GM04504 (cell line): Measurements from ENCODE around the gene CSPG4.
"Not testable (repeated sequence)": the region's sequence is repeated elsewhere in the genome, so short reads cannot be mapped to it uniquely, and the experiment has no call there.

Experiments used
- DNase-seq: peaks from one replicate; pipeline ENCODE4 v3.0.0-alpha.2; 2012; ENCODE audit warnings: low read depth

The CSPG4 gene

DNA sequence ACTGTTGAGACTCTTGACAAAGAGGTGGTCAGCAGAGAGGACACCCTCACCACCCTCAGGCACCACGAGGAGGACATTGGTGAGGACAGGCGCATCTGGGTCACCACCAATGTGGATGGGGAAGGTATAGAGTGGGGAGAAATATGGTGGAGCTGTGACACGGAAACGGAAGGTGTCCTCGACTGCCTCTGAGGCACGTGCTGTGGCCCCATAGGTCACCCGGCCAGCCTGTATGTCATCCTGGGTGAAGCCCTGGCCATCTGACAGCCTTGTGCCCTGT, 24.4 kb downstream of the CSPG4 start:
- DNase-seq, result no peak

GRCh38 chr15:75687486-75688277, 25.0 kb downstream of the CSPG4 start:
- DNase-seq, result no peak

- not testable (repeated sequence) for DNase-seq
These were observed 26.4 kb downstream of the CSPG4 start for GRCh38 chr15:75686212-75686642.

GRCh38 chr15:75685195-75685594, 27.5 kb downstream of the CSPG4 start:
- no peak for DNase-seq

GRCh38 chr15:75684648-75685047, 28.0 kb downstream of the CSPG4 start:
- DNase-seq, result no peak

- not testable (repeated sequence) for DNase-seq
These were observed 28.9 kb downstream of the CSPG4 start for GRCh38 chr15:75683646-75684312.

GRCh38 chr15:75682181-75683135, 30.2 kb downstream of the CSPG4 start:
- no peak for DNase-seq

- no peak for DNase-seq
These were observed 32.5 kb downstream of the CSPG4 start for GRCh38 chr15:75680007-75680789.

DNA sequence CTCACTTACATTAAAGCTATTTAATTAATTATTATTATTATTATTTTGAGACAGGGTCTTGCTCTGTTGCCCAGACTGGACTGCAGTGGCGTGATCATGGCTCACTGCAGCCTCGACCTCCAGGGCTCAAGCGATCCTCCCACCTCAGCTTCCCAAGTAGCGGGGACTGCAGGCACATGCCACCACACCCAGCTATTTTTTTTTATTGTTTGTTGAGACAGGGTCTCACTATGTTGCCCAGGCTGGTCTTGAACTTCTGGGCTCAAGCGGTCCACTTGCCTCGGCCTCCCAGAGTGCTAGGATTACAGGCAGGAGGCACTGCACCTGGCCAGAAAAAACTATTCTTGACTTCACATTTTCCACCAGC, 34.3 kb downstream of the CSPG4 start:
- DNase-seq, result not testable (repeated sequence)

- no peak for DNase-seq
These were observed 35.0 kb downstream of the CSPG4 start for GRCh38 chr15:75677465-75678323.

DNA sequence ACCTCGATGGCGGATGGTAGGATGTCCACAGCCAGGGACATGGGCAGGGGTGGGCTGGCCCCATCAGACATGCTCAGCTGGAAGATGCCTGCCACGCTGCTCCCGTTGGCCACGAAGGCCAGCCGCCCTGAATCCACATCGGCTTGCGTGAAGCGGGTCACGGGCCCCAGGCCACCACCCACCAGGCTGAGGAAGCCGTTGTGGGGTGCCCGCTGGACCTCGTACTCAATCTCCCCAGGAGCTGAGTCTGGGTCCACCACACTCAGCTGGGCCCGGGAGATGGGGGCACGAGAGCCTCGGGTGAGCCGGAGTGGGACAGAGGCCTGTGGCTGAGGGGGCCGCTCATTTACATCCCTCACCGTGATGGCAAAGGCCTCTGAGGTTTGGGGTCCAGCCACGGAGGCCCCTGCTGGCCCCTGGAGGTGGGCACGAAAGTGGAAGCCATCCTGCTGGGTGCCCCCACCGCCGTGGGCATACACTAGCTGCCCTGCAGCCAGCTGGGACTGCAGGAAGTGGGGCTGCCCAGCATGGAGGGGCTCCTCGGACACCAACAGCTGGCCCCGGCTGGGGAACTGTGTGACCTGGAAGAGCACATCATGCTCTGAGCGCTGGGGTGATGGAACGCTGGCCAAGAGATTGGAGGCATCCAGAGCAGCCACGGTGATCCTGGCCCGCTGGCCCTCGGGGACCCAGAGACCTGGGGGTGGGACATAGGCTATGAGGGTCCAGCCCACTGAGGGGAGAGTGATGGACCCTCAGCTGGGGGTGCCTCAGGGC, 35.8 kb downstream of the CSPG4 start:
- DNase-seq, result no peak

DNA sequence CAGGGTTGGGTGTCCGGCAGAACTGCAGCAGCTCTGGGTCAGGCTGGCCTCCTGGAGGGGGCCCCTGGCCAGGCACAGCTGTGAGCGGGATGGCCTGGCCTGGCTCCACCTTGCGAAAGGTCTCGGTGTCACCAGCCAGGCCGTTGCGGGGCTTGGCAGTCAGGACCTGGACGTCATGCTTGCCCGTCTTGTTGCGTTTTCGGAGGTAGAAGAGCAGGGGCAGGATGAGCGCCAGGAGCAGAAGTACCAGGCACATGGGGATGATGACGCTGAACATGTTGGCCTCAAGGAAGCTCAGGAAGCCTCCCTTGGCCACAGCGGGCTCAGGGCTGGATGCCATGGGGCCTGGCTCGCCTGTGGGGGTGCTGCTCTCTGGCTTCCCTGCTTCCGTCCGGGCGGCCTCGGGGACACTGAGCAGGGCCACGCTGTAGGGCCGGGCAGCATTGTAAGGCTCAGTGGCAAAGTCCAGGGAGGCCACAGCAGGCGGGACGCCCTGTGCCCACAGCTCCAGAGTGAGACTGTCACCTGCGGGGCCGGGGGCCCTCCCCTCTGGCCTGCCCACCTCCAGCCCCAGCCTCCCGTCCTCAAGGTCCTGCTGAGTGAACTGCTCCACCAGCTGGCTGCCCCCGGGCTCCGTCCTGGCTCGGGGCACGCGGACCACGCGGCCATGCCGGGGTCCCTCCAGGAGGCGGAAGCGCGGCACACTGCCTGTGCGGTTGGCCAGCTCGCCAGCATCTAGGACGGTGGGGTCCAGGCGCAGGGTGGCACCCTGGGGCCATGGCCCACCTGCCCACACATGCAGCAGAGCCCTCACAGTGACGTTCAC, 36.9 kb downstream of the CSPG4 start:
- DNase-seq, result no peak

GRCh38 chr15:75674366-75674765, 38.3 kb downstream of the CSPG4 start:
- DNase-seq, result no peak

GRCh38 chr15:75673426-75674235, 39.0 kb downstream of the CSPG4 start:
- peak; percentile 77 for DNase-seq

- no peak for DNase-seq
These were observed 39.8 kb downstream of the CSPG4 start for GRCh38 chr15:75672646-75673425.

- no peak for DNase-seq
These were observed 40.7 kb downstream of the CSPG4 start for GRCh38 chr15:75671730-75672602.

DNA sequence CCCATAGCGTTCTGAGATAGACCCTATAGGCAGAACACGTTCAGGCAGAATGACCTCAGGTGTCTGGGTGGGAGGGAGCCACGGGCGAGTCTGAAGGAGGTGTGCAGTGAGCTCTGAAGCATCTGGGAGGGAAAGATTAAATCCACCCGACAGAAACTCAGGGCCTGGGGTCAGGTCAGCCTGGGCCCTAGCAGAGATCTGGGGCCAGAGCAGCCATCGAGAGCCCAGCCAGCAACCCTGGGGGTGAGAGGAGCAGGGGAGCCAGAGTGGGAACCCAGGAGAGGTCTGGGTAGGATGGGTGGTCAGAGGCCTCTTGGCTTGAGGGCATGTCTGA, 42.8 kb downstream of the CSPG4 start:
- DNase-seq, result no peak
